Measurements from ENCODE around the gene PABPN1L.

The PABPN1L gene

GRCh38 chr16:88844419-88845036 is 21.9 kb downstream of the PABPN1L start:
- DNase-seq, result no peak

DNA sequence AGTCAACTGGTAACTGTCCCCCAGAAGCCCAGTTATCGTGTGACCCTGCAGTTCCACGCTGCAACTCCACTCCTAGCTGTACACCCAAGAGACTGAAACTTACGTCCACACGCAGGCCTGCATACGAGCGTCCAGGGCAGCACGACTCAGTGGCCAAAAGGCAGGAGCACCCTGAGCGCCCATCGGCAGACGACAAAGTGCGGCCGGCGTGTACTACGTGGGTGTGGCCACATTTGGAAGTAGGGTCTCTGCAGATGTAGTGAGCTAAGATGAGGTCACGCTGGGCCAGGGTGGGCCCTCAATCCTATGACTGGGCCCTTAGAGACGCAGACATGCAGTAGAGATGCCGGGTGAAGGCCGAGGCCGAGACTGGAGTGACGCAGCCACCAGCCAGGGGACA is 23.2 kb downstream of the PABPN1L start:
- no peak for DNase-seq

- DNase-seq, result no peak
These were observed 23.7 kb downstream of the PABPN1L start for GRCh38 chr16:88842806-88843205.

DNA sequence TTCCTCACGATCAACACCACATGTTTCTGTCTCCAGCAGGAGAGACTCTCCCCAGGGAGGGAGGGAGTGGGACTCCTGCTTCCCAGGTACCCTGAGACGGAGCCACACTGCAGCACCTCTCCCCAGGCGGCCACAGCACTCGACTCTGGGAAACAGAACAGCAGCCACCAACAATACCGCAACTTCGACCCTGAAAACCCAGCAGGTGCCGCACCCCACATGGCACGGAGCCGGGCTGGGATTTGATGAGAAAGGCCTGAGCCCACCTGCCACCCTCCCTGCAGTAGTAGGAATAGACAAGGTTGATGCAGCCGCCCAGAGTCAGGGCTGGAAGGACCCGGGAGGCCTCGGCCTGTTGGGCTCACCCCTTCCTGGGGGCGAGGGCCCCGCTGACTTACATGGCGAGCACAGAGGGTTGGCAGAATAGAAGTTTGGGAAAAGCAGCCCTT is 24.1 kb downstream of the PABPN1L start:
- DNase-seq, result no peak

- DNase-seq, result no peak
These were observed 24.7 kb downstream of the PABPN1L start for GRCh38 chr16:88841521-88842307.

GRCh38 chr16:88840600-88841215 is 25.8 kb downstream of the PABPN1L start:
- no peak for DNase-seq

- no peak for DNase-seq
These were observed 26.5 kb downstream of the PABPN1L start for GRCh38 chr16:88839745-88840599.

DNA sequence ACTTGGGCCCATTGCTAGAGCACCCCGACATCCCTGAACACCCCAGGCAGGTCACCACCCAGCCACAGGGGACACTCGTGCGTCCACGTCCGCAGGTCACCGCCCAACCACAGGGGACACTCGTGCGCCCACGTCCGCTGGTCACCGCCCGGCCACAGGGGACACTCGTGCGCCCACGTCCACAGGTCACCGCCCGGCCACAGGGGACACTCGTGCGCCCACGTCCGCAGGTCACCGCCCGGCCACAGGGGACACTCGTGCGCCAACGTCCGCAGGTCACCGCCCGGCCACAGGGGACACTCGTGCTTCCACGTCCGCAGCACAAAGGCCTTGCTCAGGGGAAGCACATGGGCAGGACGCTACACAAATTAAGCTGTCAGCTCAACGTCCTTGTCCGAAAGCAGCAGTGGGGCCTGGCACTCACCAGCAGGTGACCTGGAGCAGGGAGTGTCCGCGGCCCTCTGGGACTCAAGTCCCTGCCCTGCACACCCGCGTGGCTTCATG is 27.4 kb downstream of the PABPN1L start:
- DNase-seq, result no peak

DNA sequence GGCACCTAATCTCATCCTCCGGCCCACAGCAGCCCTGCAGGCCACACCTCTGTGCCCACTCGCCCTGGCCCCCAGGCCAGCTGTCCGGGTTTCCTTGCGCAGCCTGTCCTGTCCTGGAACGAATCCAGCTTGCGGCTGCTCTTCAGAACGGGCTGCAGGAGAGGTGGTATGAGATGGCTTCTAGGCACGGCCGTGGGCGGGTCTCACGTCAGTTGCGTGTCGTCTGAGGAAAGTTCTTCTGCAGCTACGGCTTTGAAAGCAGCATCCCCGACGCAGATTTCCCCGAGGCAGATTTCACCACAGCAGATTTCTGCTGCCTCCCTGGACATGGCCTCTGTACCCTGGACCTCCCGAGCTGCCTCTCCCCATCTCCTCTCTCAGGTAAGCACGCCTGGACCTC is 27.9 kb downstream of the PABPN1L start:
- DNase-seq, result no peak

DNA sequence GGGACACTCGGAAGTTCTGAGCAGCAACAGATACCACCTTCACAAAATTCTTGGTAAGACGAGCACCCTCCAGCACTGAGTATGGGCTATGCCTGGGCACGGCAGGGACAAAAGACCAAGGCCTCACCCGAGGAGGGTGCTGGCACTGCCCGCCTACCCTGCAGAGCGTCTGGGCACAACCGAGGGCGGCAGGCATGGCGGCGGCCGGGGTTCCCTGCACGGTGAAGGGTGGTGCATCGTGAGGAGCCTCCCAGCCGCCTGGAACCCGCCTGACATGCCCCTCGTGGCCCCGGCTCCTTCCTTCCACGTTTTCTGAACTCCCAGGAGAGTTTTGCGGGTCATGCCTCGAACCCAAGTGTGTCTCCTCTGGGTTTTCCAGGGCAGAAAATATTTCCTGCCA is 28.7 kb downstream of the PABPN1L start:
- no peak for DNase-seq

- DNase-seq, result no peak
These were observed 29.7 kb downstream of the PABPN1L start for GRCh38 chr16:88836791-88837190.

- no peak for DNase-seq
These were observed 30.6 kb downstream of the PABPN1L start for GRCh38 chr16:88835818-88836217.

DNA sequence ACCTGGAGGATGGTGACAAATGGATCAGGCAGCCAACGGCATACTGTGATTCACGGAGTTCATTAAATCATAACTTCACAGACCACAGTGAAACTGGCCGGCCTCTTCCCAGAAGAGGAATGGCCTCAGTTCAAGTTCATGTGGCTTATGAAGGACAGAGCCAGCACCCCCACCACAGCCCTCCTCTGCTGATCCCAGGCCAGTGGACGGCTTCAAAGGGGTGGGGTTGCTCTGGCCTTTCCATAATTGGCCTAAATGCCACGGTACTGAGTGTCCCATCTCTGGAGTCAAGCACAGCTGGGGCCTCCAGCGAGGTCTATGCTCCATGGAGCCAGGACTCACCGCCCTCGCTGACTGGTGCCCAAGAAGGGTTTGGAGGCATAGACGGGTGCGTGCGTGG is 31.1 kb downstream of the PABPN1L start:
- no peak for DNase-seq

- no peak for DNase-seq
These were observed 31.8 kb downstream of the PABPN1L start for GRCh38 chr16:88834670-88835069.

- DNase-seq, result no peak
These were observed 33.4 kb downstream of the PABPN1L start for GRCh38 chr16:88833086-88833485.

- DNase-seq, result no peak
These were observed 34.6 kb downstream of the PABPN1L start for GRCh38 chr16:88831838-88832237.

GRCh38 chr16:88830783-88831182 is 35.7 kb downstream of the PABPN1L start:
- no peak for DNase-seq

DNA sequence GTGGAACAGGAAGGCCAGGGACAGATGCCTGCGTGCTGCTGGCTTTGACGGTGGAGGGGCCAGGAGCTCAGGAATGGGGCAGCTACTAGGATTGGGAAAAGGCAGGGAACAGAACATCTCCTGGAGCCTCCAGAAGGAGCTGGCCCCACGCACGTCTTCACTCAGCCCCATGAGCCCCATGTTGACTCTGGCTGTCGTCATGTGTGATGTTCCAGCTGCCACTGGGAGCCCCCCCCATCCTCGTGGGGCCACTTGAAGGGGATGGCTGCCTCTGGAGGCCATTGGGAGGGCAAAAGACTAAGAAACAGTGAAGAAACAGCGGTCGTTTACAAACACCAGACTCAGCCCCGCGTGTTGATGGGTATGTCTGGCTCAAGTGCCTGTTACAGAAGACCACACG is 36.2 kb downstream of the PABPN1L start:
- no peak for DNase-seq

GRCh38 chr16:88828711-88829110 is 37.7 kb downstream of the PABPN1L start:
- DNase-seq, result no peak

GRCh38 chr16:88827727-88828126 is 38.7 kb downstream of the PABPN1L start:
- no peak for DNase-seq

DNA sequence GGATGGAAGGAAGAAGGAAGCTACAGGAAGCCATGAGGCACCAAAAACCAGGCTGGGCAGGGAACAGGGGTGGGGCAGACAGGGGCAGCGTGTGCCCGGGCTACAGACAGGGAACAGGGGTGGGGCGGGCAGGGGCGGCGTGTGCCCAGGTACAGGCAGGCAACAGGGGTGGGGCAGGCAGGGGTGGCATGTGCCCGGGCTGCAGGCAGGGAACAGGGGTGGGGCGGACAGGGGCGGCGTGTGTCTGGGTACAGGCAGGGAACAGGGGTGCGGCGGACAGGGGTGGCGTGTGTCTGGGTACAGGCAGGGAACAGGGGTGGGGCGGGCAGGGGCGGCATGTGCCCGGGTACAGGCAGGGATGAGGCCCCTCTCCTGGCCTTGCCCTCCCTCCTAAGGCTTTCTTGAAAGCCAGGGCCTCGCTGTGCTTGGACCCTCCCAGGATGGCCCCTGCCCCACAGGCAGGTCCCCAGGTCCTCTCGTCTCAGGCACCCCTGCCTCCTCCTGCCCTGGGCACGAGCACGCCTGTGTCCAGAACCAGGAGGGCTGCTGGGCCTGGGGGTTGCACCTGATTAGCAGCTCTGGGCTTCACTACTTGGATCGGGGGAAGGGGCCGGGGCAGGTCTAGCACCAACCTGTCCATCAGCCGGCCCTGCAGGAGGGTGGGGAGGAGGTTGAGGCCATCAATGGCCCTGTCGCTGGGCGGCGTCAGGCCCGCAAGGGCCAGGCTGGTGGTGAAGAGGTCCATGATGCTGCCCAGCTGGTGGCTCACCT is 40.2 kb downstream of the PABPN1L start:
- DNase-seq, result no peak

- no peak for DNase-seq
These were observed 41.3 kb downstream of the PABPN1L start for GRCh38 chr16:88825146-88825545.

Measured in CD4-positive, alpha-beta T cell treated with Interleukin-12 subunit alpha and Interleukin-12 subunit beta, for 1 hour (primary cell).